Measurements from ENCODE around the gene GSTO1.
"Not testable (repeated sequence)": the region's sequence is repeated elsewhere in the genome, so short reads cannot be mapped to it uniquely, and the experiment has no call there.

The GSTO1 gene

DNA sequence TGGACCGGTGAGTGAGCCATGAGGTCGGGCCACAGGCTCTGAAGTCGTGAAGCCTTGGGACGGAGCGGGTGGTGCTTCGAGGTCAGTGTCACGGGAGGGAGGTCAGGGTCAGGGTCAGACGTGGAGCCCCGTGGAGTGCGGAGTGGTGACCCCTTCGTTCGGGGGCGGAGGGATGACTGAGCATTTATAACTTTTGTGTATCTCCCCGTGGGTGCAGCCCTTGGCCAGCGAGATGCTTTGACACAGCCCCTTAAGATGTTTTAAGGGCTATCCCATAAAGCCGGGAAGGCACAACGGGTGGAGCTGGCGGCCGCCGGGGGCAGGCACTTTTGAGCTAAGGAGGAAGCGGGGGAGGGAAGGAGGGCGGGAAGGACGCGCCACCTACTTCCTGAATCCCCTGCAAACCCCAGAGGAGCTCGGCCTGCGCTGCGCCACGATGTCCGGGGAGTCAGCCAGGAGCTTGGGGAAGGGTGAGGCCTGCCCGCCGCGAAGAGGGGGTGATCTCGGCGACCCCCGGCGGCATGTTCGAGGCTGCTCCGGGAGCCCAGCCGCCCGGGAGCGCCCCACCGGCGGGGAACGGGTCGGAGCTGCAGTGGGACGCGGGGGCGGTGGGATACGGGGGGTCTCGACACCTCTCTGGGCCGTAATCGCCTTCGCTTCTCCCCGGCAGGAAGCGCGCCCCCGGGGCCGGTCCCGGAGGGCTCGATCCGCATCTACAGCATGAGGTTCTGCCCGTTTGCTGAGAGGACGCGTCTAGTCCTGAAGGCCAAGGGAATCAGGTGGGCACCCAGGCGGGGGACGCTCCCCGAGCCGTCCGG lies at the start of gene GSTO1:
TSS of gene GSTO1 (plus strand) at position 400 of the 818 bp plus-strand sequence. CDS start at position 437, 37 bp downstream.
- peak; percentile 79 for DNase-seq

DNA sequence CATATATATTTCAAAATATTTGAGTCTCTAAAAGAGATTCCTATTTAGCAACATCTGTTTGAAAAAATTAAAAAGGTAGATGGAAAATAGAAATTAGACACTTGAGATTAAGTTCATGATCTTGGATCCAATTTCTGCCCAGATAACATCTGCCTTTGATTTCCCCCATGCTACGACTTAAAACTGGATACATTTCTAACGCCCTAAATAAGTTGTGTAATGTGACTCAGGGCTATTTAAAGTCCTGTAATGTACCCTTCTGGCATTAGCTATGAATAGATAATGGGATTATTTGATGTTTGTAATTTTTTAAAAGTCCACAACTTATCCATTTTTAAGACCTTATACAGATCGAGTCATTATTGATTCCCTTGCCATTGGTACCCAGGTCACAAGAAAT lies 46.0 kb upstream of the GSTO1 start:
- DNase-seq, result no peak

DNA sequence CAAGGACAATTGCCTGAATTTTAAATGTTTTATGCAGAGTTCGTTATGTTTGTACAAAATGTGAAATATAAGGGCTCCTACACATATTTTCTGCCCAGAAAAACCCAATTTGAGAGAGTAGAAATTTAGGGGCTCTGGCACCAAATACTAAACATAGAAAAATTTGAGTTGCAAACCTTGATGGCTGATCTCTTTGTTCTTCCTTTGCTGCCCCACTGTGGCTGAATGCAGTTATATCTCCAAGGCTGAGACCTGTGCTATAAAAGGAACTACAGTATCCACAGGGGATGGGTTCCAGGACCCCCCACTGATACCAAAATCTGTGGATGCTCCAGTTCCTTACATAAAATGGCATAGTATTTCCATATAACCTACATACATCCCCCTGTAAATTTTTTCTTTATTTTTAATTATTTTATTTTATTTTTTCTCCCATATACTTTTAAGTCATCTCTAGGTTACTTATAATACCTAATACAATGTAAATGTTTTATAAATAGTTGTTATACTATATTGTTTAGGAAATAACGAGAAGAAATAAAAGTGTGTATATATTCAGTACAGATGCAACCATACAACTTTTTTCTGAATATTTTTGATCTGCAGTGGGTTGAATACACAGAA lies 45.0 kb upstream of the GSTO1 start:
- DNase-seq, result peak; percentile 28

DNA sequence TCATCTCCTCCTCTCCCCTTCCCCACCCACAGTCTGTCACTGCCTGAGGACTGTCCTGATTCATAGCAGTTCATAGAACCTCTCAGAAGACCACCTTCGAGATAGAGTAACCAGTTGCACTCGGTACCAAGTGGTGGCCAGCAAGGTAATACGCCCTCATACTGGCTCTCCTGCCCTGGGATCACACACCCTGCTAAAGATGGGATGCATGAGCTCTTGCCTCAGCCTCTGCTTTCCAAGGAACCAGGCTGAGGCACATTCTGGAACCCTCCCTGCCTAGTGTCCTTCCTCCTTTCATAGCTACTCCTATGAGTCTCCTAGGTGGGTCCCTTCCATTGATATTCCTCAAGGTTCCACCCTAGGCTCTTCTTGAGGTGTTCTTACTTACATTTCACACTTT lies 38.1 kb upstream of the GSTO1 start:
- no peak for DNase-seq

DNA sequence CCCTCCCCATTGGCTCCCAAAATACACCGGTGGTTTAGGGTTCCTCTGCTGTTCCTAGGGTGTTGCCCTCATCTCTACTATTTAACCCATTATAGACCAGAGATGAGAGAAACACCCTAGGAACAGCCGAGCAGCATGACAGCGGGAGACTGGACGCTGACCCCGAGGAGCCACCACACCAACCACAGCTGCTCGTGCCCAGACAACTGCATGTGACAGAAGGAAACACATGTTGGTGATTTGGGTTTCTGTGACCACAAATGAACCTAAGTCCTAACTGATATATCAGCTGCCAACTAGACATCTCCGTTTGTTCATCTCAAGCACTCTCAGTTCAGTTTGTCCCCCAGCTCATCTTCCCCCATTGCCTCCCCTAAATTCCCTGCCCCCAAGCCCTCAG lies 35.9 kb upstream of the GSTO1 start:
- DNase-seq, result no peak

DNA sequence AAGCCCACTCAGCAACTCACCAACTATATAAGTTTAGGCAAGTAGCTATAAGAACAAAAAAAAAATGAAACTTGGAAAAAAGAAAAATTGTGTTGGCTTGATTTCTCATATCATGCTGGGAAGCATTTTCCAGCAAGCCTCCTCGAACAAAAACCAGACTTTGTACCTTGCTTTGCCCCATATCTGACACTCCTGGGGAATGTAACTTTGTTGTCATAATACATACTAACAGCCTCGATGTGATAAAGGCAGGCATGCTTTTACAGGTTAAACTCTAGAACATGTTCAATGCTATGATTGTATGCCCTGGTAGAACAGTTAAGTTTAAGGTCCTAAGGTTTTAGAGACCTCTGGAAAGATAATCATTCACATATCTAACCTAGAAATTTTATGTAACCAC lies 34.2 kb upstream of the GSTO1 start:
- DNase-seq, result no peak

DNA sequence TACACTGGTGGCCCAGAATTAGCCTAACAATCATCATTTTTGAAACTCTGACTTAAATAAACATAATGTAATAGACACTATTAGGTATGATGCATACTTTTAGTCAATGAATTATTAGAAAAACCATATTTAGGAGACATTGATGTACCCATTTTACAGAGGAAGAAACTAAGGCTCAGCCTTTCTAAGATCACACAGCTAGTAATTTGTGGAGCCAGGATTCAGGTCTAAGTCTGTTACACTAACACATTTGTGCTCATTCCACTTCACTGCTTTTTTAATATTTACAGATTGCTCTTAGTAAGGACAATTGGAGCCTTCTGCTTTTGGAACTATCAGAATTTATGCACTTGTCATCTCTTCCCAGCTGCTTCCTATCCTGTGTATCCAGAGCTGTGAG lies 31.4 kb upstream of the GSTO1 start:
- no peak for DNase-seq

DNA sequence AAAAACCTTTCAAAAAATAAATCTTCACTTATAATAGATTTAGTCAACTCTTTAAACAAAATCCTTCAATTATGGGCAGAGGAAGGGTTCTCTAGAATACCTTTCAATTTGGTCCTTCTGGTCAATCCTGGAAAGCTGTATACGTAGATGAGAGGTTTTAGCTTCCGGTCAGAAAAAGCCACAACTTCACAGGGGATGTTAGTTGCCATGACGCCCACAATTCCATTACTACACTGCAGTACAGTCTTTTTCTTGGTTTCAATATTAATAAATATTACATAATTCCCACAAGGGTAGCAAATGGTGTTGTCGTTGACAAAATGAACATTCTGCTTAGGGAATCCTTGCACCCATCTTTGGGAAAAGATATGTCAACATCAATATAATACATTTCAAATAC lies 24.2 kb upstream of the GSTO1 start:
- DNase-seq, result no peak

DNA sequence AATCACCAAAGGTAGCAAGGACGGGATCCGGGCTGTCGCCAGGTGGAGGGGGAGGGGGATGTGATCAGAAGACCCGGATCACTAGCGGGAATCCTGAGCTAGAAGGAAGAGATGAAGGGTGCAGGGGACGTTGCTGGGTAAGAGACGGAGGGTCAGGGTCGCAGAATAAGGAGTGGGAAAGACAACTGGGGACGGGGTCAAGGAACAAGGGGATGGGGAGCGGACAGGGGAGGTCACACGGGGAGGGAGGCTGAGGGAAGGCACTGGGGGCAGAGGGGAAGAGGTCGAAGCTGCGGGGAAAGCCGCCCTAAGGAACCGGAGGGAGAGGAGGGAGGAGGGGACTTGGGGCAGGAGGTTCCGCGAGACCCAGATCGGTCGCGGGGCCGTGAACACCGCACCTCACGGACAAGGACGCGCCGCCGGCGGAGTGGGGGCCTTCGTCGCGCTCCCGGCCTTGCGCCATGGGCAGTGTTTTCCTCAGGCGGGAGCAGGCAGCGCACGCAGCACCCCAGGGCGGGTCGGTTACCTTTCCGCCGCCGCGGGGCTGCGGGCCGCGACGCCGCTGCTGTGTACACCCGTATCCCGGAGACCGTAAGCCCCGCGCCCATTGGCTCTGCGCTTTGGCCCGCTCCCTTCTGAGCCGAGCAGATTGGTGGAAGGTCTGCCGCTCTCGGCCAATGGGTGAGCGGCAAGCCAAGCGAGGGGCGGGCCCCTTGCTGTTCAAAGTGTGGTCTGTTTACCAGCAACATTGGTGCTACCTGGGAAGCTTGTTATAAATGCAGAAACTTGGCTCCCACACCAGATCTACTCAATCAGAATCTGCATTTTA lies 22.7 kb upstream of the GSTO1 start, which contains the start of gene CFAP43:
TSS of gene CFAP43 (minus strand) at position 581 of the 829 bp plus-strand sequence. CDS start at position 463, 118 bp downstream.
- peak; percentile 99 for DNase-seq

DNA sequence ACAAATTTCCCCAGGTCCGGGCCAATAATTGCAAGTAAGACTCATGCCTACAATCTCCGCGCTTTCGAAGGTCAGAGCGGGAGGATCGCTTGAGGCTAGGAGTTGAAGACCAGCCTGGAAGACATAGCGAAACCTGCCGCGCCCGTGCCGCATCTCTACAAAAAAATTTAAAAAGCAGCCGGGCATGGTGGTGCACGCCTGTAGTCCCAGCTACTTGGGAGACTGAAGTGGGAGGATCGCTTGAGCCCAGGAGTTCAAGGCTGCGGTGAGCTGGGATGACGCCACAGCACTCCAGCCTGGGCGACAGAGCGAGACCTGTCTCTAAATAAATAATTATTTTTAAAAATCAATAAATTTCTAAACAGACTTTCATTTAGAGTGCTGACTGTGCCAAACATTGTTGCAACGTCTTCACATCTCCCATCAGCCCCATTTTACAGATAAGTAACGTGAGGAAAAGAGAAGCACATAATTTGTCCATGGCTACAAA lies 22.0 kb upstream of the GSTO1 start:
- no peak for DNase-seq

DNA sequence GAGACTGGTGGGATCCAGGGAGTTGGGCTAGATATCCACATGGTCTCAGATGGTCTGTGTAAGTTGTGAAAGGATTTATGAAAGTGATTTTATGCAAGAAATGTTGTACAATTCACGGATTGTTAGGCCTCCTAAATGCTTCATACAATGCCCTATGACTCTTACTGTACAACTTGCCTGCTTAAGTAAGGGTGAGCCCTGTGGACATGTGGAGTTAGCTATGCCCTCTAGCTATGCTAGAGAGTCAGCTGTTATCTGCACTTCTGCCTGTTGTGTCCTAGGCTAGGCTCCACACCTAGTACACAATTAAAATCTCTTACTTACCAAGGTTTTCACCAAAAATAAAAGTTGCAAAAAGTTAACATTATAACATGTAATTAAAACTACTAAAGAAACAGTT lies 20.9 kb upstream of the GSTO1 start:
- no peak for DNase-seq

DNA sequence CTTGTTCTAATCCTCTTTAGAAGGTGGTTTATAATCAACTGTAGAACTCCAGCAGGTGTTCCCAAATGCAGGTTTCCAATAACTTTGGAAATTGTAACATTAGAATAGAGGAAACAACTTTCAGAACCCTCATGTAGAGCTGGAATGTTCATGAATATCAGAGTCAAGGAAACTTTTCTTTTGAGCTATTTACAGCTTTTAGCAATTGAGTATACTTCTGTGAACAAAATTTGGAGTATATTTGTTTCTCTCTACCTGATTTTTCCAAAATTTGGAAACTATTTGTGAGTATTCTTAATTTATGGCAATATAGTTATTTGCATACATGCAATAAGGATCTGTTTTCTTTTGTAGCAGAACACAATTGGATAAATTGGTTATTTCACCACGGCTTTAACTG lies 19.8 kb upstream of the GSTO1 start:
- DNase-seq, result no peak

DNA sequence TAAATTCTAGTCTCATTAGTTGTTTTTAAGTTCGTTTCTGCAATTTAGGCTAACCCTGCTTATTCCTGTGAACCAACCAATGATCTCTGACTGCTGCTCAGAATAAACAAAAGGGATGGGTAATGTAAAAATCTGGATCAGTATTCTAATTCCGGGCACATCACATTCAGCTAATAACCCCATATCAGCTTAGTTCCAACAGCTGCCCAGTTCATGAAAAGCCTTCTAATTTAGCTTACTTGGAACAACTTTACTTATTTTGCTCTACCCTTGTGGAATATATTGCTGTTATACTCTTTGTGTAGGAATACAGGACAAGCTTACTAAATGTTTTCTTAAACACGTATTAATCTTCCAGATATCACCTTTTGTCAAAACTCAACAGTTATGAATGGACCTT lies 18.9 kb upstream of the GSTO1 start:
- no peak for DNase-seq

DNA sequence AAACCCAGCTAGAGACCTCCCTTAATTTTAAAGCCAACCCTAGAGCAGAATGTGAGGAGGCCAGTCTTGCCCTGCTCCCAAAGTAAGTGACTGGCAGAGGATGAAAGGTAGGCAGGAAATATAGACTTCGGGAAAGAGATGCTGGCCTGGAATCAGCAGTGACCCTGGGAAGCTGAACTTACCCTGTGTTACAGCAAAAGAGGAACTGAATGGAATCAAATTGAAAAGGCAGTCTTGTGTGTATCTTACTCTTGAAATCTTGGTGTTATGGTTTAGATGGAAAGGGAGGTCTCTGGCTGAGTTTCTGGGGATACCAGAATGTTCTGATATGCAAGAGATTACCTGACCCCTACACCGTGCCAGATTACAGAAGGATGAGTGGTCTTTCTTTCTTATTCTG lies 14.6 kb upstream of the GSTO1 start:
- DNase-seq, result no peak

DNA sequence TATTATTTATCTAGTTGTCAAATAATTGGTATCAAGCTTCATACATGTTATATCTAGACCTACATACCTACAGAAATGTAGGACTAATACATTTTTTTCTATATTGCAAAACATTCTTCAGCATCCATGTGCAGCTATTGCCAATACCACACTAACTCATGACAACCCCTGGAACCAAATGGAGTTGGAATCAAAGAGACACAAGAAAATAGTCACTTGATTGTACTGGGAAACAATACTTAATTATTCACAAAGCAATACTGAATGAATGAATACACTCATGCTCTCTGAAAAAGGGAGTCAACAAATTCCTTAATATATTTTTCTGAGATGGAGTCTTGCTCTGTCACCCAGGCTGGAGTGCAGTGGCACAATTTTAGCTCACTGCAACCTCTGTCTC lies 12.1 kb upstream of the GSTO1 start:
- DNase-seq, result no peak

DNA sequence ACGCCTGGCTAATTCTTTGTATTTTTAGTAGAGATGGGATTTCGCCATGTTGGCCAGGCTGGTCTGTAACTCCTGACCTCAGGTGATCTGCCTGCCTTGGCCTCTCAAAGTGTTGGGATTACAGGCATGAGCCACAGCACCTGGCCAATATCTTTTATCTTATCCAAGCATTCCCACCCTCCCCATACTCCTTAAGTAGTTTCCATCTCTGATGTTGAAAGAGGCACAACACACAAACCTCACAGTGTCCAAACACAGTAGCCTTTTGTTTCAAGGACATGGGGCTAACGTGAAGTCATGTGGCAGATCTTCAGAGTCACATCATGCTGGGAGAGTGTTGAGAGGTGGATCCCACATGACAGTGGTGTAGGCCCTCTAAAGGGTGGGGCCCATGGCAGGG lies 11.7 kb upstream of the GSTO1 start:
- not testable (repeated sequence) for DNase-seq

DNA sequence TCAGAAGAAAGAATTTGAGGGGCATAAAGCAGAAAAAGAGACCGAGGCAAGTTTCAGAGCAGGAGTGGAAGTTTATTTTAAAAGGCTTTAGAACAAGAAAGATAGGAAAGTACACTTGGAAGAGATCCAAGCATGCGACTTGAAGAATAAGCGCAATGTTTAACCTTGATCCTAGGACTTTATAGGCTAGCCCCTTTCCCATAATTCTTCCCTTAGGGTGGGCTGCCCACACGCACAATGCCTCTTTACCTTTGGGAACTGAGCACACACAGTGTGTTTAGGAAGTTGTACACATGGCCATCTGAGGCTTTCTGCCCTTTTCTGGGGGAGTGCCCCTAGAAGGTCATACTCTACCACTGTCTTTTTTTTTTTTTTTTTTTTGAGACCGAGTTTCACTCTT lies 11.2 kb upstream of the GSTO1 start:
- no peak for DNase-seq

DNA sequence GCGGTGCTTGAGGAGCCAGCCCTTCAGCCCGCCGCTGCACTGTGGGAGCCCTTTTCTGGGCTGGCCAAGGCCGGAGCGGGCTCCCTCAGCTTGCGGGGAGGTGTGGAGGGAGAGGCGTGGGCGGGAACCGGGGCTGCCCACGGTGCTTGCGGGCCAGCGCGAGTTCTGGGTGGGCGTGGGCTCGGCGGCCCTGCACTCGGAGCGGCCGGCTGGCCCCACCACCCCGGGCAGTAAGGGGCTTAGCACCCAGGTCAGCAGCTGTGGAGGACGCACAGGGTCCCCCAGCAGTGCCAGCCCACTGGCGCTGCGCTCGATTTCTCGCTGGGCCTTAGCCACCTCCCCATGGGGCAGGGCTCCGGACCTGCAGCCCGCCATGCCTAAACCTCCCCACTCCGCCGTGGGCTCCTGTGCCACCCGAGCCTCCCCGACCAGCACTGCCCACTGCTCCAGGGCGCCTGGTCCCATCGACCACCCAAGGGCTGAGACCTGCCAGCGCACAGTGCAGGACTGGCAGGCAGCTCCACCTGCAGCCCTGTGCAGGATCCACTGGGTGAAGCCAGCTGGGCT lies 9.5 kb upstream of the GSTO1 start:
- DNase-seq, result no peak

DNA sequence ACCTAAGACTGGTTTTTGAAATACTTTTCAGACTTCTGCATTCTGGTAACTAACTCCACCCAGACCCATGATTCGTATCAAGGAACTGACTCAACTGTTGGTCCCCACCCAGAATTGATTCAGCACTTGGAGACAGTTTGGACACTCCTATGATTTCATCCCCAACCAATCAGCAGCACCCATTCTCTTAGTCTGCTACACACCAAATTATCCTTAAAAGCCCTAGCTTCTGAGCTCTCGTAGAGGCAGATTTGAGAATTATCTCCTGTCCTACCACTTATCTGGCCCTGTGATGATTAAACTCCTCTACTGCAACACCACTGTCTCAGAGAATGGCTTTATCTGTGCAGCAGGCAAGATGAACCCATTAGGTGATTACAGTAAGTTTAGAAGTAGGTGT lies 7.7 kb upstream of the GSTO1 start:
- DNase-seq, result no peak

DNA sequence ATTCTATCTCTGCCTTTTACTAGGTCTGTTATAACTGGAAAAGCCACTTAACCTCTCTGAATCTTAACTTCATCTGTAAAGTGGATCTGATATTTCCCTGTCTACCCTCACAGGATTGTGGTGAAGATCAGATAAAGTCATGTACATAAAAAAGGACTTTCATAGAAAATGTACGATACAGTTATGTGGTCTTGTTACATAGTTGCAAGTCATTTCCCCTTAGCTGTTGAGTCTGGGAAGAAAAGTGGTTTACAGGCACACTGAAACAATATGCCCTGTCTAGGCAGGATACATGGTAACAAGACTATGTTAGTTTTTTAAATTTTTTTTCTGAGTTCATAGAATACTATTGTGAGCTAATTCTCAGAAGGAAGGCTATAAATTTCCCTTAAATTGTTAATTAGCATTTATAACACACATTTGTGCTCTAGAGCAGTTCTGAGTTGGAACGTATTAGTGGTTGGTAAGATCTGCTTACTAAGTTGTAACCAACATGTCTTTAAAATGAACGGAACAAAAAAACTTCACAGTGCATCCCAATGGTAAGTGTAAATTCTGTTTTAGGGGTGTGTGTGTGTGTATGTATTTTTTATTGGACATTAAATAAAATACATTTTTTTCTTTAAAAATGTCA lies 7.1 kb upstream of the GSTO1 start:
- no peak for DNase-seq

DNA sequence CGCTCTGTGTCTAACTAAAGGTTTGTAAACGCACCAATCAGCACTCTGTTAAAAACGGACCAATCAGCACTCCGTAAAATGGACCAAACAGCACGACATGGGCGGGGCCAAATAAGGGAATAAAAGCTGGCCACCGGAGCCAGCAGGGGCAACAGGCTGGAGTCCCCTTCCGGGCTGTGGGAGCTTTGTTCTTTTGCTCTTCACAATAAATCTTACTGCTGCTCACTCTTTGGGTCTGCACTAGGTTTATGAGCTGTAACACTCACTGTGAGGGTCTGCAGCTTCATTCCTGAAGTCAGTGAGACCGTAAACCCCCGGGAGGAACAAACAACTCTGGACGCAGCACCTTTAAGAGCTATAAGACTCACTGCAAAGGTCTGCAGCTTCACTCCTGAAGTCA lies 5.8 kb upstream of the GSTO1 start:
- DNase-seq, result not testable (repeated sequence)

DNA sequence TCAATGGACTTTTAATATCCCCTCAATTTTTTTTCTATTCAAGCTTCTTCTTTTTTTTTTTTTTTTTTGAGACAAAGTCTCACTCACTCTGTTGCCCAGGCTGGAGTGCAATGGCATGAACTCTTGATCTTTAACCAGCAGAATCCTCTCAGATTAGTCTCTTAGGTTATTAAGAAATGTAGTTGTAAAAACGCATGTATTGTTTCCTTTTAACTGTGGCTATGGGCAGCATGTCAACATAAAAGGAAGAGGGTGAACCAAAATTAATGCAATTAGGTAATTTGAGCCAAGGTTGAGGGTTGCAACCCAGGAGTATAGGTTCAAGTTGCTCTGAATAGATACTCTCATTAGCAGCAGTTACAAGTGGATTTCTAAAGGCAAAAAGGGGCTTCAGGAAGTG lies 4.3 kb upstream of the GSTO1 start:
- DNase-seq, result no peak

DNA sequence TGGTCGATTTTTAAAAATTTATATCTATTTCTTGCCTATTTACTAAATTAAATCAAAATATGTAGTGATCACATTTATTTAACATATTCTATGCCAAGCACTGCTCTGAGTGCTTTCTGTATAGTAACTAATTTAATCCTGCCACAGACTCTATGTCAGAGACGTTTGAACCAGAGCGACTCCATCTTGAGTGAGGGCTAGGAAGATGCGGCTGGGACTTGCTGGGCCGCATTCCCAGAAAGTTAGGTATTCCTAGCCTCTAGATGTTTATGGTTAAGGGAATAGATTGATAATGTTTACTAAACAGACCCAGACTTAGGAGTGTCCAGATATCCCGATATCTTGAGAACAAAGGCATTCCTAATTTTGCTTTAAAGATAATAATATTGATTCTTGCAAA lies 3.2 kb upstream of the GSTO1 start:
- no peak for DNase-seq
